HL-60/S4 (cell line): ENCODE measurements around the gene ERGIC1.

Source experiments
- in situ Hi-C: fragments of 300-500 bp; cut with MboI; formaldehyde crosslinking; loops from 2 replicates; pipeline ENCODE4 v1.14.3; 2022; ENCODE audit warnings: low sequenced_read_pairs

ERGIC1 gene

GRCh38 chr5:172827841-172828240, 6.2 kb upstream of the ERGIC1 start:
- in situ Hi-C loops, result no loop called here

GRCh38 chr5:172828911-172829431, 5.1 kb upstream of the ERGIC1 start:
- in situ Hi-C loops, result no loop called here

- in situ Hi-C loops, result no loop called here
These were observed 3.7 kb upstream of the ERGIC1 start for GRCh38 chr5:172830275-172830799.

GRCh38 chr5:172830876-172831662, 3.0 kb upstream of the ERGIC1 start:
- in situ Hi-C loops, result no loop called here

GRCh38 chr5:172832383-172833315, 1.4 kb upstream of the ERGIC1 start:
- in situ Hi-C loops, result no loop called here

GRCh38 chr5:172833372-172833685, 722 bp upstream of the ERGIC1 start:
- in situ Hi-C loops, result no loop called here

- in situ Hi-C loops, result no loop called here
These were observed 601 bp downstream of the ERGIC1 start for GRCh38 chr5:172834415-172835289.

GRCh38 chr5:172835290-172835993, 1.4 kb downstream of the ERGIC1 start:
- in situ Hi-C loops, result no loop called here

- in situ Hi-C loops, result no loop called here
These were observed 1.9 kb downstream of the ERGIC1 start for GRCh38 chr5:172835994-172836356.

- in situ Hi-C loops, result no loop called here
These were observed 3.6 kb downstream of the ERGIC1 start for GRCh38 chr5:172837640-172838039.

GRCh38 chr5:172838151-172838875, 4.3 kb downstream of the ERGIC1 start:
- in situ Hi-C loops, result no loop called here

GRCh38 chr5:172839669-172840431, 5.8 kb downstream of the ERGIC1 start:
- in situ Hi-C loops, result no loop called here

GRCh38 chr5:172840432-172841154, 6.5 kb downstream of the ERGIC1 start:
- in situ Hi-C loops, result no loop called here

- in situ Hi-C loops, result no loop called here
These were observed 7.2 kb downstream of the ERGIC1 start for GRCh38 chr5:172841256-172841655.

- in situ Hi-C loops, result no loop called here
These were observed 9.9 kb downstream of the ERGIC1 start for GRCh38 chr5:172843825-172844576.

GRCh38 chr5:172844577-172844838, 10.5 kb downstream of the ERGIC1 start:
- in situ Hi-C loops, result no loop called here

- in situ Hi-C loops, result no loop called here
These were observed 11.1 kb downstream of the ERGIC1 start for GRCh38 chr5:172845154-172845553.

GRCh38 chr5:172845576-172845975, 11.5 kb downstream of the ERGIC1 start:
- in situ Hi-C loops, result no loop called here
